OCI-LY3 (cell line): ENCODE results near the gene TMEM164.

Experiments
- EZH2phosphoT487 ChIP-seq: fragments of 200-600 bp; shearing (Covaris generic); IDR thresholded peaks from 2 replicates; pipeline ENCODE4 v1.6.1; 2018; ENCODE audit warnings: antibody characterized with exemption, mixed run types, low read depth
- TF ChIP-seq, protein P1 (sequence below): fragments of 200-600, 300-600 bp; sonication (generic); IDR thresholded peaks from 2 replicates; pipeline ENCODE4 v1.5.1; 2014; ENCODE audit warnings: antibody characterized with exemption, low read length, low read depth

DNA sequence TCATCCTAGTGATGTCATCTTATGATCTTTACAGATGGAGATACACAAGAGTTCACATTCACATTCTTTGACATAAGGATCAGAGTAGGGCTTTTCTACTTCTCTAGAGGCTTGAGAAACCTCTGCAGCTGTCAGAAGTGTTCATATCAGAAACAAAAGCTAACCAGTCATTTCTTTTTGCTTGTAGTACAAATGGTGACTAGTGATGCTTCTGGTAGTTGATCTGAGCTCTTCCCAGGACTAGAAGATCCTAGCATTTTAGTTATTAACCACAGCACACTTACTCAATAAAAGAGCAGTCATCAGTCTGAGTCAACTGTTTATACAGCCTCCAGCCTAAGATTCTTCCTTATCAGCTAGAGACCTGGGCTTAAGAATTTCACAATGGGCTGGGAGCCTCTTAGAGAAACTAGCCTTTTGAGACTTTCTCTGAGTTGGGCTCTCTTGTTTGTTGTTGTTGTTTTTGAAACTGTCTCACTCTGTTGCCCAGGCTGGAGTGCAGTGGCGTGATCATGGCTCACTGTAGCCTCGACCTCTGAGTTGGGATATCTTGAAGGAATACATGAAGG, 84.1 kb downstream of the TMEM164 start:
- TF ChIP-seq, protein P1, sequence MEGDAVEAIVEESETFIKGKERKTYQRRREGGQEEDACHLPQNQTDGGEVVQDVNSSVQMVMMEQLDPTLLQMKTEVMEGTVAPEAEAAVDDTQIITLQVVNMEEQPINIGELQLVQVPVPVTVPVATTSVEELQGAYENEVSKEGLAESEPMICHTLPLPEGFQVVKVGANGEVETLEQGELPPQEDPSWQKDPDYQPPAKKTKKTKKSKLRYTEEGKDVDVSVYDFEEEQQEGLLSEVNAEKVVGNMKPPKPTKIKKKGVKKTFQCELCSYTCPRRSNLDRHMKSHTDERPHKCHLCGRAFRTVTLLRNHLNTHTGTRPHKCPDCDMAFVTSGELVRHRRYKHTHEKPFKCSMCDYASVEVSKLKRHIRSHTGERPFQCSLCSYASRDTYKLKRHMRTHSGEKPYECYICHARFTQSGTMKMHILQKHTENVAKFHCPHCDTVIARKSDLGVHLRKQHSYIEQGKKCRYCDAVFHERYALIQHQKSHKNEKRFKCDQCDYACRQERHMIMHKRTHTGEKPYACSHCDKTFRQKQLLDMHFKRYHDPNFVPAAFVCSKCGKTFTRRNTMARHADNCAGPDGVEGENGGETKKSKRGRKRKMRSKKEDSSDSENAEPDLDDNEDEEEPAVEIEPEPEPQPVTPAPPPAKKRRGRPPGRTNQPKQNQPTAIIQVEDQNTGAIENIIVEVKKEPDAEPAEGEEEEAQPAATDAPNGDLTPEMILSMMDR: no peak
- no peak for TF ChIP-seq EZH2phosphoT487
